HepG2 (cell line): ENCODE results near the gene MAP1LC3A. TPM values are rescaled to one million over a fixed set of nuclear protein-coding genes. Genes with fewer than 3 reads are reported as not detected.

ENCODE experiments used
- ATAC-seq: fragments of 200-7000 bp; cut with Tn5 transposase; 3 replicates; pipeline ENCODE4 v1.9.1; 2020; ENCODE audit warnings: mild to moderate bottlenecking, moderate library complexity
- BruUV-seq: library from RNA; stranded (reverse); fragments of 400-500 nt; replicated peaks from 2 replicates; lab custom pipeline; 2021; lab: Mats Ljungman, UMichigan
- CTCF ChIA-PET: fragments of 300-600 bp; formaldehyde crosslinking; extraction: SDS; loops from one replicate; lab custom pipeline; 2021; ENCODE audit warnings: low total read pairs, inconsistent platforms, low intra/inter-chr PET ratio; lab: Yijun Ruan, JAX
- POLR2A ChIA-PET: fragments of 350-600 bp; sonication (Branson Sonifier 250); formaldehyde crosslinking; loops from one replicate; lab custom pipeline; 2020; ENCODE audit warnings: antibody characterized with exemption, inconsistent platforms; lab: Yijun Ruan, JAX
- DNase-seq: peaks from one replicate; pipeline ENCODE4 v3.0.0-alpha.2; 2015; ENCODE audit warnings: low spot score
- FAIRE-seq: peaks from 3 replicates; lab custom pipeline; 2011; peaks lifted over from hg19 to GRCh38; lab: Jason Lieb, UNC
- H2AFZ ChIP-seq: one replicate; pipeline ENCODE4 v1.6.1; 2011; ENCODE audit warnings: low read length, inconsistent platforms
- H3K27ac ChIP-seq: fragments of 300-600 bp; 3 replicates; pipeline ENCODE4 v1.8.0; 2011; ENCODE audit warnings: mixed run types, mild to moderate bottlenecking, mixed read lengths, low read length, inconsistent platforms; ENCODE audit not compliant: insufficient read depth; ENCODE audit errors: extremely low read length
- H3K27me3 ChIP-seq, 2 experiments: fragments of 200-600 bp in 1 of 2; 2 replicates in 1 of 2; 3 replicates in 1 of 2; pipeline versions ENCODE4 v1.6.0 to v1.8.0; 2011; ENCODE audit warnings: low read length in 2 of 2, mild to moderate bottlenecking in 2 of 2, moderate library complexity in 2 of 2, inconsistent platforms in 1 of 2; ENCODE audit not compliant: insufficient read depth in 2 of 2, control insufficient read depth in 1 of 2
- H3K36me3 ChIP-seq, 2 experiments: fragments of 200-600 bp in 1 of 2; replicated peaks in 1 of 2; 2 replicates in 1 of 2; 3 replicates in 1 of 2; pipeline versions ENCODE4 v1.5.1 to v1.8.0; 2011; ENCODE audit warnings: low read length in 2 of 2, inconsistent platforms in 1 of 2; ENCODE audit not compliant: insufficient read depth in 2 of 2, control insufficient read depth in 1 of 2
- H3K4me1 ChIP-seq: 2 replicates; pipeline ENCODE4 v1.5.1; 2012; ENCODE audit warnings: low read length, inconsistent platforms; ENCODE audit not compliant: insufficient read depth
- H3K4me2 ChIP-seq: 2 replicates; pipeline ENCODE4 v1.6.0; 2011; ENCODE audit warnings: low read depth, low read length, inconsistent platforms
- H3K4me3 ChIP-seq, 3 experiments: fragments of 200-600 bp in 1 of 3; sonication (generic), shearing (Covaris generic) in 1 of 3; replicated peaks in 1 of 3; 2 replicates each; pipeline ENCODE4 v1.5.1; 2011 to 2016; ENCODE audit warnings: low read length in 3 of 3, inconsistent platforms in 2 of 3, low read depth in 2 of 3, mild to moderate bottlenecking in 2 of 3, control low read depth in 1 of 3, mixed read lengths in 1 of 3; ENCODE audit not compliant: insufficient read depth in 1 of 3
- H3K79me2 ChIP-seq: one replicate; pipeline ENCODE4 v1.6.1; 2011; ENCODE audit warnings: low read length, inconsistent platforms; ENCODE audit not compliant: insufficient read depth
- H3K9ac ChIP-seq: 2 replicates; pipeline ENCODE4 v1.6.0; 2011; ENCODE audit warnings: mild to moderate bottlenecking, low read depth, low read length, inconsistent platforms; ENCODE audit not compliant: insufficient read depth
- H3K9me3 ChIP-seq: 2 replicates; pipeline ENCODE4 v1.5.1; 2012; ENCODE audit warnings: mild to moderate bottlenecking, low read length
- H4K20me1 ChIP-seq: 2 replicates; pipeline ENCODE4 v1.6.0; 2011; ENCODE audit warnings: inconsistent platforms, mild to moderate bottlenecking, low read length, moderate library complexity; ENCODE audit not compliant: insufficient read depth
- AGO2 ChIP-seq: fragments of 200-400 bp; formaldehyde crosslinking; optimal IDR thresholded peaks from 2 replicates; pipeline ENCODE3; 2017; ENCODE audit warnings: mild to moderate bottlenecking, low read depth, low read length, moderate library complexity
- FUBP1 ChIP-seq: sonication (generic); formaldehyde crosslinking; IDR thresholded peaks from 2 replicates; pipeline ENCODE4 v1.5.1; 2020; ENCODE audit warnings: missing genetic modification reagents, mild to moderate bottlenecking, borderline replicate concordance
- IRF2 ChIP-seq: IDR thresholded peaks from 2 replicates; pipeline ENCODE4 v1.6.1; 2018; ENCODE audit warnings: missing genetic modification reagents, missing compliant biosample characterization
- PBX2 ChIP-seq: IDR thresholded peaks from 2 replicates; pipeline ENCODE4 v1.6.1; 2016; ENCODE audit warnings: control low read depth
- TRIM22 ChIP-seq: fragments of 450-650 bp; IDR thresholded peaks from 2 replicates; pipeline ENCODE4 v1.6.1; 2017
- ZBTB7A ChIP-seq: sonication (generic); formaldehyde crosslinking; IDR thresholded peaks from 2 replicates; pipeline ENCODE4 v1.8.0; 2022; ENCODE audit warnings: mild to moderate bottlenecking, missing genetic modification reagents
- ZEB1 ChIP-seq: IDR thresholded peaks from 2 replicates; pipeline ENCODE4 v1.6.1; 2012; ENCODE audit warnings: mild to moderate bottlenecking, low read depth, inconsistent platforms; ENCODE audit not compliant: insufficient replicate concordance
- ZNF326 ChIP-seq: sonication (generic); formaldehyde crosslinking; IDR thresholded peaks from 2 replicates; pipeline ENCODE4 v1.4.0; 2020; ENCODE audit warnings: missing genetic modification reagents, borderline replicate concordance
- ZNF335 ChIP-seq: sonication (generic); formaldehyde crosslinking; IDR thresholded peaks from 2 replicates; pipeline ENCODE4 v1.4.0; 2020; ENCODE audit warnings: missing genetic modification reagents
- ZNF792 ChIP-seq: IDR thresholded peaks from 2 replicates; pipeline ENCODE4 v1.6.1; 2016
- ZSCAN22 ChIP-seq: sonication (generic); formaldehyde crosslinking; IDR thresholded peaks from 2 replicates; pipeline ENCODE4 v1.4.0; 2020; ENCODE audit warnings: mild to moderate bottlenecking, missing genetic modification reagents
- WGBS: methylation state at CpG from one replicate; pipeline ENCODE4 v1.1.6; 2017; ENCODE audit warnings: low lambda C conversion rate; 5-methylcytosine and 5-hydroxymethylcytosine counted together
- in situ Hi-C: cut with HindIII; loops from 2 replicates; pipeline ENCODE4 v1.10.0; 2017; ENCODE audit warnings: low pct_unique_long_range_greater_than_20kb; ENCODE audit not compliant: extremely low pct_ligation_motif_present
- intact Hi-C: fragments of 100-400 bp; cut with micrococcal nuclease; formaldehyde crosslinking; loops from one replicate; pipeline ENCODE4 v1.10.0; 2022; ENCODE audit not compliant: unreplicated experiment
- polyA plus RNA-seq, 8 experiments: library from polyadenylated mRNA; depleted of rRNA in 3 of 8; stranded (reverse) in 7 of 8; unstranded in 1 of 8; fragments of >200 nt; fragmentation: Illumina TruSeq in 4 of 8; extraction: Trizol in 4 of 8; gene quantifications; 2 replicates each; pipeline versions ENCODE4 v1.2.1 to v1.2.3, GENCODE V29; 2011 to 2016; ENCODE audit warnings: low read depth in 4 of 8, missing spikeins in 1 of 8, mixed read lengths in 1 of 8; ENCODE audit not compliant: insufficient read depth in 1 of 8
- total RNA-seq, 5 experiments: library from RNA; depleted of rRNA; stranded (reverse); fragments of >200 nt; fragmentation: Illumina TruSeq; extraction: Trizol; gene quantifications; 2 replicates each; pipeline ENCODE4 v1.2.3, GENCODE V29; 2016; ENCODE audit warnings: low read depth in 1 of 5
- TF ChIP-seq, protein P1 (sequence below): sonication (generic); formaldehyde crosslinking; IDR thresholded peaks from 2 replicates; pipeline ENCODE4 v1.8.0; 2022; ENCODE audit warnings: missing genetic modification reagents, mild to moderate bottlenecking, inconsistent platforms, borderline replicate concordance

MAP1LC3A gene
- total and polyA plus RNA-seq, 2 of the 13 experiments (the other 11 are each of a cell fraction or from before 2014, with no cell fraction given) = not detected

DNA sequence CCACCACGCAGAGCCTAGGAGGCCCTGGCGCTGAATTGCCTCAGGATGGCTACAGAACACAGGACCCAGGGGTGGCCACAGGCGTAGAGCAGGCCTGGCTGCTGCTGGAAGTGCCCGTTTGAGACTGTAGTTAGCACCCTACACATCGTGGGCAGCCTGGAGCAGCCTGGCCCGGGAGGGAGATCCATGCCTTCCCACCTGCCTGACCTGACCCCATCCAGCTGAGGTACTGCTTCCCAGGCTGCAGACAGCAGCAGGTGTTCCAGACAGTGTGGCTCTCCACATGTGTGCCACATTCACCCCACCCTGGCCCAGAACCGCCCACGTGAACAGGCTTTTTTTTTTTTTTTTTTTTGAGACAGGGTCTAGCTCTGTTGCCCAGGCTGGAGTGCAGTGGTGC is 20.9 kb upstream of the MAP1LC3A start:
- DNase-seq = no peak
- intact Hi-C loops = loop anchor here (1.0 to 5.0 kb wide), 2 partner anchors 170 to 232 kb away; no protein-coding TSS in a partner anchor
- H3K36me3 ChIP-seq = peaks cover 58 to 89% of the 10 kb centered on the region in 2 experiments
- no peaks in the 10 kb centered on the region for H3K79me2 ChIP-seq
- FAIRE-seq = no peak
- no peaks in the 10 kb centered on the region for H3K9me3 ChIP-seq
- no peak overlapping the region for H3K4me3 ChIP-seq
- peaks cover 8% of the 10 kb centered on the region; the same call in 1 of the 2 replicates for H4K20me1 ChIP-seq
- no TSS peak for BruUV-seq
- H2AFZ ChIP-seq = no peak overlapping the region
- ATAC-seq = no peak
- no peaks in the 10 kb centered on the region for H3K27me3 ChIP-seq
- no peaks in the 10 kb centered on the region for H3K4me1 ChIP-seq
- H3K4me2 ChIP-seq = no peak overlapping the region
- no peak overlapping the region for H3K27ac ChIP-seq
- 97% methylated on average over 8 of the region's 8 CpGs for WGBS
- in situ Hi-C loops = loop anchor here (5.0 kb wide), 1 partner anchor 175 kb away; no protein-coding TSS in a partner anchor
- no peak for TF ChIP-seq ZNF326 (CRISPR knock-in tag)
- no peak for TF ChIP-seq IRF2
- TF ChIP-seq ZNF335 (CRISPR knock-in tag) = no peak
- TF ChIP-seq AGO2 = peak; percentile 52
- TF ChIP-seq, all 625 proteins: peak for 1
- ChIA-PET POLR2A (interaction anchor here (0.6 to 1.4 kb wide), 2 partner anchors 21 to 76 kb away, joined by 3 to 4 read pairs; partner anchors contain the start of gene DYNLRB1), CTCF (interaction anchor here (1.5 to 1.6 kb wide), 2 partner anchors 225 to 232 kb away, joined by 4 to 9 read pairs; no protein-coding TSS in a partner anchor)
- no peak overlapping the region for H3K9ac ChIP-seq

DNA sequence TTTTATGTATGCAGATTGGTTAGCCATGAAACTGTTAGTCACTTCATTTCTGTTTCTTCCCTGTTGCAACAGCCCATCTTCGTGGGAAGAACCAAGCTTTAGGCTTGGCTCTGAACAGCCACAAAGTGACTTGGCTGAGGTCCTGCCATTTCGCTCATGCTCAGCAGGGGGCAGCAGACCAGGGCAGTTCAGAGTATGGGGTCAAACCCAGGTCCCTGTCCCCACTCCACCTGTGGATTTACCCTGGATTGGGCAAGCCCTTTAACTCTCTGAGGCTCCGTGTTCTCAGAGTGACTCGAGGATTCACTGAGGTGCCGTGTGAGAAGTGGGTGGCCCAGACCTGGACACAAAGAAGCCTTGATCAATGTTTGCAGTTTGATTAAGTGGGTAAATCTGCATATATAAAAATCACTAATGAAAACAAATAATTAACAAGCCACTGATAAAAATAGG is 19.8 kb upstream of the MAP1LC3A start:
- no peaks in the 10 kb centered on the region for H3K79me2 ChIP-seq
- H3K27ac ChIP-seq = no peak overlapping the region
- 42% methylated on average over 5 of the region's 5 CpGs for WGBS
- H3K4me2 ChIP-seq = no peak overlapping the region
- POLR2A ChIA-PET = interaction anchor here (0.9 to 1.4 kb wide), 2 partner anchors 22 to 231 kb away, joined by 3 to 4 read pairs; partner anchors contain the start of gene DYNLRB1
- FAIRE-seq = peak; percentile 88
- intact Hi-C loops (loop anchor here (1.0 to 5.0 kb wide), 2 partner anchors 169 to 231 kb away; no protein-coding TSS in a partner anchor), in situ Hi-C loops (loop anchor here (5.0 kb wide), 1 partner anchor 174 kb away; no protein-coding TSS in a partner anchor)
- H3K9ac ChIP-seq = no peak overlapping the region
- CTCF ChIA-PET = interaction anchor here (0.6 to 1.6 kb wide), 5 partner anchors 170 to 230 kb away, joined by 3 to 21 read pairs (median 4); no protein-coding TSS in a partner anchor
- peak; percentile 61 for DNase-seq
- peak; percentile 68 for ATAC-seq
- peaks cover 9% of the 10 kb centered on the region for H3K4me1 ChIP-seq
- no peak overlapping the region for H3K4me3 ChIP-seq
- H2AFZ ChIP-seq = no peak overlapping the region
- peaks cover 51 to 80% of the 10 kb centered on the region in 2 experiments for H3K36me3 ChIP-seq
- no TSS peak for BruUV-seq
- peaks cover 4% of the 10 kb centered on the region; the same call in 1 of the 2 replicates for H4K20me1 ChIP-seq
- H3K27me3 ChIP-seq = no peaks in the 10 kb centered on the region
- no peaks in the 10 kb centered on the region for H3K9me3 ChIP-seq
- TF ChIP-seq PBX2 = no peak
- no peak for TF ChIP-seq ZBTB7A (CRISPR knock-in tag)
- TF ChIP-seq, protein P1, sequence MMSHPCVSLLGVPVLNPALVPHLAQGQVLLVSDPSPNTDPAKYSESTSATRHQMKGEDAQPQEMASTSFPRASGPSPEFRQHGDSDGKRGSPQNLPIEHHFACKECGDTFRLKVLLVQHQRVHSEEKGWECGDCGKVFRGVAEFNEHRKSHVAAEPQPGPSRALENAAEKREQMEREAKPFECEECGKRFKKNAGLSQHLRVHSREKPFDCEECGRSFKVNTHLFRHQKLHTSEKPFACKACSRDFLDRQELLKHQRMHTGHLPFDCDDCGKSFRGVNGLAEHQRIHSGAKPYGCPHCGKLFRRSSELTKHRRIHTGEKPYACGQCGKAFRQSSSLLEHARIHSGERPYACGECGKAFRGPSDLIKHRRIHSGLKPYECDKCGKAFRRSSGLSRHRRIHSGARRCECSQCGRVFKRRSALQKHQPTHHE (CRISPR knock-in tag) = no peak
- TF ChIP-seq ZEB1 = no peak
- TF ChIP-seq ZNF792 (CRISPR knock-in tag) = no peak
- TF ChIP-seq FUBP1 = no peak
- TF ChIP-seq ZSCAN22 (CRISPR knock-in tag) = no peak
- no peak for TF ChIP-seq TRIM22
